Smooth muscle cell (in vitro differentiated cells): ENCODE data around the gene KCNE4. TPM values are rescaled to one million over a fixed set of nuclear protein-coding genes. Genes with fewer than 3 reads are reported as not detected.

Experiments used
- DNase-seq: peaks from one replicate; lab custom pipeline; 2025; ENCODE audit not compliant: unreplicated experiment; lab: John Stamatoyannopoulos, UW
- H2AFZ ChIP-seq: fragments of 200-600 bp; sonication (generic); 2 replicates; pipeline ENCODE4 v1.6.0; 2016; ENCODE audit warnings: antibody characterized with exemption, low read depth, mild to moderate bottlenecking
- H3F3A ChIP-seq: fragments of 200-600 bp; sonication (generic); 2 replicates; pipeline ENCODE4 v1.6.0; 2017; ENCODE audit warnings: antibody characterized with exemption, low read depth
- H3K27ac ChIP-seq: fragments of 200-600 bp; sonication (generic); 2 replicates; pipeline ENCODE4 v1.5.1; 2016; ENCODE audit warnings: low read depth, mild to moderate bottlenecking
- H3K27me3 ChIP-seq: fragments of 200-600 bp; sonication (generic); 2 replicates; pipeline ENCODE4 v1.6.1; 2016; ENCODE audit warnings: low read depth, mild to moderate bottlenecking
- H3K36me3 ChIP-seq: fragments of 200-600 bp; sonication (generic); 2 replicates; pipeline ENCODE4 v1.5.1; 2016; ENCODE audit warnings: low read depth
- H3K4me1 ChIP-seq: fragments of 200-600 bp; sonication (generic); 2 replicates; pipeline ENCODE4 v1.5.1; 2016; ENCODE audit warnings: low read depth
- H3K4me2 ChIP-seq: fragments of 200-600 bp; sonication (generic); 2 replicates; pipeline ENCODE4 v1.6.0; 2016; ENCODE audit warnings: mild to moderate bottlenecking
- H3K4me3 ChIP-seq: fragments of 200-600 bp; sonication (generic); 2 replicates; pipeline ENCODE4 v1.5.1; 2016; ENCODE audit warnings: mild to moderate bottlenecking
- H3K79me2 ChIP-seq: fragments of 200-600 bp; sonication (generic); 2 replicates; pipeline ENCODE4 v1.6.0; 2016; ENCODE audit warnings: low read depth, mild to moderate bottlenecking
- H3K9ac ChIP-seq: fragments of 200-600 bp; sonication (generic); 2 replicates; pipeline ENCODE4 v1.6.0; 2016; ENCODE audit warnings: low read depth
- H3K9me3 ChIP-seq: fragments of 200-600 bp; sonication (generic); replicated peaks from 2 replicates; pipeline ENCODE4 v1.5.1; 2016; ENCODE audit warnings: low read depth
- H4K20me1 ChIP-seq: fragments of 200-600 bp; sonication (generic); 2 replicates; pipeline ENCODE4 v1.6.0; 2016; ENCODE audit warnings: low read depth
- WGBS: methylation state at CpG from one replicate; pipeline ENCODE4 v1.1.7; 2016; ENCODE audit warnings: low lambda C conversion rate; 5-methylcytosine and 5-hydroxymethylcytosine counted together
- polyA plus RNA-seq: library from polyadenylated mRNA; unstranded; fragments of >200 nt; fragmentation: Nextera tagmentation; extraction: Ambion mirVana; gene quantifications from 2 replicates; pipeline ENCODE4 v1.2.1, GENCODE V29; 2016
- total RNA-seq: library from RNA; depleted of rRNA; stranded (reverse); fragments of >200 nt; gene quantifications from 2 replicates; pipeline ENCODE4 v1.2.3, GENCODE V29; 2014
- TF ChIP-seq, protein P1 (sequence below): fragments of 200-600 bp; sonication (generic); IDR thresholded peaks from 2 replicates; pipeline ENCODE4 v1.5.1; 2017; ENCODE audit warnings: borderline replicate concordance, mild to moderate bottlenecking, antibody characterized with exemption; ENCODE audit not compliant: insufficient read depth, poor library complexity, severe bottlenecking

KCNE4 gene
- total and polyA plus RNA-seq, 2 experiments from 2014 or later = 36.7 to 67.5 TPM

GRCh38 chr2:223081789-223082188 lies 29.8 kb downstream of the KCNE4 start:
- H2AFZ ChIP-seq = no peak overlapping the region
- no peak overlapping the region for H3K27ac ChIP-seq
- no peak overlapping the region for H3K4me2 ChIP-seq
- no peak overlapping the region for H3K4me3 ChIP-seq
- H3K4me1 ChIP-seq = no peaks in the 10 kb centered on the region
- no peaks in the 10 kb centered on the region for H3K9me3 ChIP-seq
- no peak for DNase-seq
- 91% methylated on average over 3 of the region's 3 CpGs for WGBS
- no peaks in the 10 kb centered on the region for H4K20me1 ChIP-seq
- H3K36me3 ChIP-seq = no peaks in the 10 kb centered on the region
- no peaks in the 10 kb centered on the region for H3F3A ChIP-seq
- H3K9ac ChIP-seq = no peak overlapping the region
- H3K27me3 ChIP-seq = no peaks in the 10 kb centered on the region
- H3K79me2 ChIP-seq = no peaks in the 10 kb centered on the region
- TF ChIP-seq, protein P1, sequence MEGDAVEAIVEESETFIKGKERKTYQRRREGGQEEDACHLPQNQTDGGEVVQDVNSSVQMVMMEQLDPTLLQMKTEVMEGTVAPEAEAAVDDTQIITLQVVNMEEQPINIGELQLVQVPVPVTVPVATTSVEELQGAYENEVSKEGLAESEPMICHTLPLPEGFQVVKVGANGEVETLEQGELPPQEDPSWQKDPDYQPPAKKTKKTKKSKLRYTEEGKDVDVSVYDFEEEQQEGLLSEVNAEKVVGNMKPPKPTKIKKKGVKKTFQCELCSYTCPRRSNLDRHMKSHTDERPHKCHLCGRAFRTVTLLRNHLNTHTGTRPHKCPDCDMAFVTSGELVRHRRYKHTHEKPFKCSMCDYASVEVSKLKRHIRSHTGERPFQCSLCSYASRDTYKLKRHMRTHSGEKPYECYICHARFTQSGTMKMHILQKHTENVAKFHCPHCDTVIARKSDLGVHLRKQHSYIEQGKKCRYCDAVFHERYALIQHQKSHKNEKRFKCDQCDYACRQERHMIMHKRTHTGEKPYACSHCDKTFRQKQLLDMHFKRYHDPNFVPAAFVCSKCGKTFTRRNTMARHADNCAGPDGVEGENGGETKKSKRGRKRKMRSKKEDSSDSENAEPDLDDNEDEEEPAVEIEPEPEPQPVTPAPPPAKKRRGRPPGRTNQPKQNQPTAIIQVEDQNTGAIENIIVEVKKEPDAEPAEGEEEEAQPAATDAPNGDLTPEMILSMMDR = no peak

DNA sequence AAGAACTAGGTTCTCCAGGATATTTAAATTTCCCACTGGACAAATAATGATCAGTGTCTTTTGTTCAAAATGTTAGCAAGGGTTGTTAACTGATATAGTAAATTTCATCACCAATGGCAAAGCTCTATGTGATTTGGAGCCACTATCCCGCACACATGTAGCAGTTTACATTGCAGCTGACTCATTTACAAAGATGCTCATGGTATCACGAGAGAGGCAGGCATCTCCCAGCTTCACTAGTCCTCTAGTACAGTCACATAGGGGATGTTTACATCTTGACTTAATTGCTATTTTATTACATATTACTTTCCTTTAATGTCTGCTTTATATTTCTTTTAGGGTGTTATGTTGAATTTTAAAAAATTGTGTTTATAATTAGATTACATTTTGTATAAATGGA lies 30.7 kb downstream of the KCNE4 start:
- Histone ChIP-seq H3K4me1 (no peaks in the 10 kb centered on the region), H3F3A (no peaks in the 10 kb centered on the region), H3K79me2 (no peaks in the 10 kb centered on the region), H3K9me3 (no peaks in the 10 kb centered on the region), H3K4me3 (no peak overlapping the region), H3K9ac (no peak overlapping the region), H4K20me1 (no peaks in the 10 kb centered on the region), H2AFZ (no peak overlapping the region), H3K36me3 (no peaks in the 10 kb centered on the region), H3K27me3 (no peaks in the 10 kb centered on the region), H3K27ac (no peak overlapping the region), H3K4me2 (no peak overlapping the region)
- 20% methylated on average over 2 of the region's 2 CpGs for WGBS
- DNase-seq = no peak
- TF ChIP-seq, protein P1 = no peak

DNA sequence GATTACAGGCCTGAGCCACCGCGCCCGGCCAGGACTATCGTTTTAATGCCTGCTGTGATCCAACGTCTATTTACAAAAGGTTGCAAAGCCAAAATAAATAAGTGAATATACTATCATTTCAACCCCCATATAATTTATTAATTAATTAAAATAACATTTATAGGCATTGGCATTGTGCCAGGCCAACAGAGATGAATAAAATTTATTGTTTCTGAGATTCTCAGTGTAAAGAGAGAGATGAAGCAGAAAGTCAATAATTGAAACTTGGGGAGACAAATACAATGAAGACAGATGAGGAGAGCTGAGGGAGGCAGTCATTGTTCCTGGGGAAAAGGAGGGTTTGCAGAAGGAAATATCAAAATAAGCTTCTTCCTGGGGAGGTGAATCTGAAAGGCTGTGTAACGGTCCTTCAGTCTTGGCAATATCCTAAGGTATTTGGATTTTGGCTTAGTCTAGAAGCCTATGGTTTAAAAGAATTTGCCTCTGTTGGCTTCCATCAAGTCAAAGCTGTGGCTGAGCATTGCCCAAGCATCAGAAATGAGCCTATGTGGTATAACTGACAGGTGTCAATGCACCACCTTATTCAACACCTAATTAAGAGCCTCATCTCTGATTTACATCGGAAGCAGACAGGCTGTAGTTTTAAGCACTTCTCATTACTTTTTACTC lies 31.5 kb downstream of the KCNE4 start:
- DNase-seq = no peak
- H3K27me3 ChIP-seq = no peaks in the 10 kb centered on the region
- no peaks in the 10 kb centered on the region for H3K4me1 ChIP-seq
- no peaks in the 10 kb centered on the region for H3F3A ChIP-seq
- H2AFZ ChIP-seq = no peak overlapping the region
- TF ChIP-seq, protein P1 = no peak
- no peak overlapping the region for H3K9ac ChIP-seq
- H3K79me2 ChIP-seq = no peaks in the 10 kb centered on the region
- no peaks in the 10 kb centered on the region for H3K9me3 ChIP-seq
- WGBS = 84% methylated on average over 7 of the region's 7 CpGs
- no peaks in the 10 kb centered on the region for H3K36me3 ChIP-seq
- no peaks in the 10 kb centered on the region for H4K20me1 ChIP-seq
- H3K4me3 ChIP-seq = no peak overlapping the region
- H3K4me2 ChIP-seq = no peak overlapping the region
- H3K27ac ChIP-seq = no peak overlapping the region

DNA sequence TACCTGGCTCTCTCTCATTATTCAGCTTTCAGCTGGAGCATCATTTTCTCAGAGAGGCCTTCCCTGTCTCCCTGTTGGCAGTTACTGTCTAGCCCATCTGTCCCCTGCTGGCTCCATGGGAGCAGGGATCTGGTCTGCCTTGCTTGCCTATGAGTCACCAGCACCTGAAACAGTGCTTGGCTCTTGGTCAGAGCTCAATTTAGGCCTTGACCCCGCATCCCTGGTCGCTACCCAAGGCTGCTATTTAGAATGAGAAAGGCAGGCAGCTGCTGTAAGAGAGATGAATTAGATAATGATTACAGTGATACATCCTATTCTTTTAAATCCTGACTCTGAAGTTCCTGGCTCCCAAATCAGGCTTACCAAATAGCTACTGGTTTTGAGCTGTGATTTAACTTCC lies 32.9 kb downstream of the KCNE4 start:
- Histone ChIP-seq H3K9ac (no peak overlapping the region), H3K9me3 (no peaks in the 10 kb centered on the region), H3K4me1 (no peaks in the 10 kb centered on the region), H2AFZ (no peak overlapping the region), H3K27ac (no peak overlapping the region), H3K4me2 (no peak overlapping the region), H4K20me1 (no peaks in the 10 kb centered on the region), H3K27me3 (no peaks in the 10 kb centered on the region), H3F3A (peaks cover 3% of the 10 kb centered on the region), H3K79me2 (no peaks in the 10 kb centered on the region), H3K36me3 (no peaks in the 10 kb centered on the region), H3K4me3 (no peak overlapping the region)
- DNase-seq = no peak
- 47% methylated on average over 2 of the region's 2 CpGs for WGBS
- TF ChIP-seq, protein P1 = no peak
